K562 (cell line): ENCODE results near the gene TAS2R43. TPM values are rescaled to one million over a fixed set of nuclear protein-coding genes. Genes with fewer than 3 reads are reported as not detected.

Experiments
- ATAC-seq: fragments of 200-7000 bp; cut with Tn5 transposase; 3 replicates; pipeline ENCODE4 v1.9.1; 2020; ENCODE audit warnings: moderate library complexity
- BruUV-seq: library from RNA; stranded (reverse); fragments of 400-500 nt; replicated peaks from 2 replicates; lab custom pipeline; 2021; lab: Mats Ljungman, UMichigan
- CTCF ChIA-PET: fragments of 300-600 bp; formaldehyde crosslinking; extraction: SDS; loops from one replicate; lab custom pipeline; 2021; ENCODE audit warnings: low intra/inter-chr PET ratio; lab: Yijun Ruan, JAX
- POLR2A ChIA-PET: fragments of 300-600, 350-650 bp; sonication (Branson Sonifier 250); formaldehyde crosslinking; extraction: SDS; loops from one replicate; lab custom pipeline; 2021; ENCODE audit warnings: antibody characterized with exemption, inconsistent platforms; lab: Yijun Ruan, JAX
- DNase-seq, 4 experiments: peaks; one replicate each; pipeline versions ENCODE4 v3.0.0 to v3.0.0-alpha.2; 2011 to 2018; ENCODE audit warnings: low spot score in 3 of 4, mixed read lengths in 3 of 4; ENCODE audit errors: extremely low read depth in 1 of 4
- FAIRE-seq: peaks from 2 replicates; lab custom pipeline; 2011; peaks lifted over from hg19 to GRCh38; lab: Jason Lieb, UNC
- H2AFZ ChIP-seq: 2 replicates; pipeline ENCODE4 v1.6.0; 2011; ENCODE audit warnings: low read depth, low read length, control low read depth, inconsistent platforms
- H3K27ac ChIP-seq: fragments of 200-600 bp; 3 replicates; pipeline ENCODE4 v1.8.0; 2011; ENCODE audit warnings: low read depth, mild to moderate bottlenecking, control low read depth, inconsistent platforms, low read length, moderate library complexity, mixed read lengths; ENCODE audit errors: extremely low read depth
- H3K27me3 ChIP-seq, 2 experiments: fragments of 300-600 bp in 1 of 2; 2 replicates in 1 of 2; 3 replicates in 1 of 2; pipeline versions ENCODE4 v1.6.0 to v1.8.0; 2011; ENCODE audit warnings: inconsistent platforms in 2 of 2, low read length in 2 of 2, mild to moderate bottlenecking in 1 of 2, mixed read lengths in 1 of 2, moderate library complexity in 1 of 2; ENCODE audit not compliant: control insufficient read depth in 2 of 2, insufficient read depth in 2 of 2
- H3K36me3 ChIP-seq: fragments of 300-600 bp; 3 replicates; pipeline ENCODE4 v1.8.0; 2011; ENCODE audit warnings: mild to moderate bottlenecking, low read length, inconsistent platforms; ENCODE audit not compliant: control insufficient read depth, insufficient read depth
- H3K4me1 ChIP-seq, 2 experiments: fragments of 200-600 bp in 1 of 2; replicated peaks in 1 of 2; 2 replicates in 1 of 2; 3 replicates in 1 of 2; pipeline versions ENCODE4 v1.5.1 to v1.8.0; 2011; ENCODE audit warnings: inconsistent platforms in 2 of 2, low read length in 2 of 2, mild to moderate bottlenecking in 1 of 2, mixed read lengths in 1 of 2, moderate library complexity in 1 of 2; ENCODE audit not compliant: control insufficient read depth in 2 of 2, insufficient read depth in 2 of 2
- H3K4me2 ChIP-seq: 2 replicates; pipeline ENCODE4 v1.6.1; 2011; ENCODE audit warnings: low read length, control low read depth, inconsistent platforms, mixed read lengths; ENCODE audit not compliant: insufficient read depth
- H3K4me3 ChIP-seq: fragments of 200-600 bp; sonication (generic), shearing (Covaris generic); 2 replicates; pipeline ENCODE4 v1.5.1; 2016; ENCODE audit warnings: control low read depth, inconsistent platforms
- H3K79me2 ChIP-seq: fragments of 200-600 bp; 3 replicates; pipeline ENCODE4 v1.8.0; 2011; ENCODE audit warnings: low read length, inconsistent platforms; ENCODE audit not compliant: control insufficient read depth, insufficient read depth
- H3K9ac ChIP-seq, 2 experiments: 2 replicates each; pipeline versions ENCODE4 v1.6.0 to v1.6.1; 2011; ENCODE audit warnings: low read depth in 2 of 2, low read length in 2 of 2, control low read depth in 1 of 2, inconsistent platforms in 1 of 2, mild to moderate bottlenecking in 1 of 2, mixed read lengths in 1 of 2; ENCODE audit not compliant: insufficient read depth in 1 of 2
- H3K9me1 ChIP-seq: one replicate; pipeline ENCODE4 v1.6.0; 2011; ENCODE audit warnings: inconsistent platforms, mild to moderate bottlenecking, low read length, moderate library complexity; ENCODE audit not compliant: control insufficient read depth, insufficient read depth
- H3K9me3 ChIP-seq: replicated peaks from 2 replicates; pipeline ENCODE4 v1.5.1; 2011; ENCODE audit warnings: low read depth, low read length, inconsistent platforms; ENCODE audit not compliant: control insufficient read depth, insufficient read depth
- H4K20me1 ChIP-seq: replicated peaks from 2 replicates; pipeline ENCODE4 v1.6.1; 2011; ENCODE audit warnings: low read length, inconsistent platforms, mixed read lengths; ENCODE audit not compliant: control insufficient read depth, insufficient read depth
- HOMEZ ChIP-seq: fragments of 250-450 bp; sonication (Bioruptor Pico); IDR thresholded peaks from 2 replicates; pipeline ENCODE4 v1.4.0; 2020; ENCODE audit warnings: mild to moderate bottlenecking, moderate library complexity
- MCM2 ChIP-seq: fragments of 450-650 bp; IDR thresholded peaks from 2 replicates; pipeline ENCODE4 v1.6.1; 2017; ENCODE audit warnings: low read depth, mild to moderate bottlenecking
- MCM3 ChIP-seq: fragments of 450-650 bp; IDR thresholded peaks from 2 replicates; pipeline ENCODE4 v1.6.1; 2016
- MTA1 ChIP-seq: fragments of 450-650 bp; IDR thresholded peaks from 2 replicates; pipeline ENCODE4 v1.6.1; 2017; ENCODE audit warnings: borderline replicate concordance
- NCOA4 ChIP-seq: fragments of 450-650 bp; IDR thresholded peaks from 2 replicates; pipeline ENCODE4 v1.6.1; 2018; ENCODE audit warnings: mild to moderate bottlenecking; ENCODE audit not compliant: partially characterized antibody
- SOX6 ChIP-seq: fragments of 450-650 bp; IDR thresholded peaks from 2 replicates; pipeline ENCODE4 v1.6.1; 2014; ENCODE audit warnings: mild to moderate bottlenecking
- STAT5B ChIP-seq: fragments of 250-450 bp; sonication (Bioruptor Pico); IDR thresholded peaks from 2 replicates; pipeline ENCODE4 v1.8.0; 2021; ENCODE audit warnings: mild to moderate bottlenecking, inconsistent platforms
- ZNF316 ChIP-seq: fragments of 450-650 bp; IDR thresholded peaks from 2 replicates; pipeline ENCODE4 v1.6.1; 2016
- ZNF347 ChIP-seq: fragments of 450-650 bp; formaldehyde crosslinking; IDR thresholded peaks from 2 replicates; pipeline ENCODE4 v1.4.0; 2020; ENCODE audit warnings: low read depth, mild to moderate bottlenecking, moderate library complexity
- ZNF696 ChIP-seq: fragments of 250-450 bp; sonication (Bioruptor Pico); conservative IDR thresholded peaks from 2 replicates; pipeline ENCODE4 v1.4.0; 2020; ENCODE audit warnings: mild to moderate bottlenecking, moderate library complexity
- WGBS: fragments of 100-300 bp; shearing (Covaris generic); methylation state at CpG from one replicate; pipeline ENCODE4 v1.1.6; 2016; ENCODE audit warnings: low coverage, mixed read lengths; ENCODE audit not compliant: insufficient coverage; ENCODE audit errors: missing lambda C conversion rate; 5-methylcytosine and 5-hydroxymethylcytosine counted together
- in situ Hi-C: fragments of 300-500 bp; cut with MboI; formaldehyde crosslinking; loops from 4 replicates; pipeline ENCODE4 v1.15.0; 2018; ENCODE audit warnings: inconsistent platforms, mixed read lengths
- intact Hi-C: fragments of 100-400 bp; cut with micrococcal nuclease; formaldehyde crosslinking; loops from 2 replicates; pipeline ENCODE4 v1.14.2; 2022
- polyA plus RNA-seq, 8 experiments: library from polyadenylated mRNA; depleted of rRNA in 4 of 8; stranded (reverse) in 5 of 8; unstranded in 3 of 8; fragments of >200 nt; fragmentation: Nextera tagmentation in 2 of 8; fragmentation: Illumina TruSeq in 1 of 8; extraction: Ambion mirVana in 2 of 8; extraction: Trizol in 1 of 8; gene quantifications; 2 replicates each; pipeline versions ENCODE4 v1.2.1 to v1.2.3, GENCODE V29; 2011 to 2014; ENCODE audit warnings: inconsistent platforms in 1 of 8, missing spikeins in 1 of 8
- total RNA-seq, 7 experiments: library from RNA; depleted of rRNA in 6 of 7; stranded (reverse); fragments of >200 nt in 6 of 7; fragmentation: Illumina TruSeq in 2 of 7; extraction: Trizol in 2 of 7; gene quantifications; 2 replicates each; pipeline versions ENCODE4 v1.2.1 to v1.2.3, GENCODE V29; 2011 to 2021; ENCODE audit warnings: low replicate concordance in 1 of 7
- TF ChIP-seq, protein P1 (sequence below): fragments of 250-450 bp; sonication (Bioruptor Pico); IDR thresholded peaks from 2 replicates; pipeline ENCODE4 v1.9.0; 2021; ENCODE audit warnings: mild to moderate bottlenecking
- TF ChIP-seq, protein P2 (sequence below): fragments of 250-450 bp; sonication (Bioruptor Pico); IDR thresholded peaks from 2 replicates; pipeline ENCODE4 v1.5.0; 2021; ENCODE audit warnings: mild to moderate bottlenecking, moderate library complexity

Gene TAS2R43
- total and polyA plus RNA-seq, 9 of the 15 experiments (the other 6 are each of a cell fraction or from before 2014, with no cell fraction given) = not detected

GRCh38 chr12:11071414-11071813, 20.7 kb downstream of the TAS2R43 start (continued):
- TF ChIP-seq HOMEZ (CRISPR knock-in tag) (no peak), MTA1 (no peak)

DNA sequence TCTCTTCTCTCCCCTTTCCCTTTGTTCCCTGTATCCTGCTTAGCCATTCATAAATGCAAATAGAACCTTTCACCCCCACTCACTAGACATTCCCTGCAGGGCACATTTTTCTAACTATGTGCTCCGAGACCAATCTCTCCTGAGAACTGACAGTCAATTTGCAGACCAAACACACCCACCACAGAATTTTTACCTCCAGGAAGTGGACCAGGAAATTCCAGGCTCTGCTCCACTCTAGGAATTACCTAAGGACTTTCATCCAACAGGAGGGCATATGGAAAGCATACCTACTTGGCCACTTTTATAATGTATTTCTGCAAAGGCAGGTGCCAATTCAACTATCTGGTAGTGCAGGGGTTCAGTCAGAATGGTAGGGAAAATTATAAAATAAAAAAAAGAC, 21.1 kb downstream of the TAS2R43 start:
- ChIA-PET POLR2A (no interaction called here), CTCF (no interaction called here)
- Histone ChIP-seq H3K4me2 (no peak overlapping the region), H4K20me1 (no peaks in the 10 kb centered on the region), H3K4me1 (no peaks in the 10 kb centered on the region), H3K9me1 (no peaks in the 10 kb centered on the region), H3K9me3 (no peaks in the 10 kb centered on the region), H2AFZ (no peak overlapping the region), H3K9ac (no peak overlapping the region), H3K27ac (no peak overlapping the region), H3K27me3 (no peaks in the 10 kb centered on the region), H3K79me2 (no peaks in the 10 kb centered on the region), H3K36me3 (no peaks in the 10 kb centered on the region), H3K4me3 (no peak overlapping the region)
- no TSS peak for BruUV-seq
- no peak for ATAC-seq
- in situ Hi-C loops (loop anchor here (5.0 kb wide), 1 partner anchor 54 kb away; no protein-coding TSS in a partner anchor), intact Hi-C loops (no loop called here)
- no peak for FAIRE-seq
- DNase-seq = no peak
- no CpG with 5 or more reads among the region's 1 CpG for whole genome bisulfite sequencing
- no peak for TF ChIP-seq MCM2
- TF ChIP-seq ZNF316 = no peak
- no peak for TF ChIP-seq SOX6
- TF ChIP-seq ZNF347 (CRISPR knock-in tag) = no peak
- TF ChIP-seq NCOA4 = no peak
- no peak for TF ChIP-seq MCM3
- no peak for TF ChIP-seq ZNF696 (CRISPR knock-in tag)
- TF ChIP-seq, protein P1, sequence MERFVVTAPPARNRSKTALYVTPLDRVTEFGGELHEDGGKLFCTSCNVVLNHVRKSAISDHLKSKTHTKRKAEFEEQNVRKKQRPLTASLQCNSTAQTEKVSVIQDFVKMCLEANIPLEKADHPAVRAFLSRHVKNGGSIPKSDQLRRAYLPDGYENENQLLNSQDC (CRISPR knock-in tag) = no peak
- no peak for TF ChIP-seq STAT5B (CRISPR knock-in tag)
- TF ChIP-seq, protein P2, sequence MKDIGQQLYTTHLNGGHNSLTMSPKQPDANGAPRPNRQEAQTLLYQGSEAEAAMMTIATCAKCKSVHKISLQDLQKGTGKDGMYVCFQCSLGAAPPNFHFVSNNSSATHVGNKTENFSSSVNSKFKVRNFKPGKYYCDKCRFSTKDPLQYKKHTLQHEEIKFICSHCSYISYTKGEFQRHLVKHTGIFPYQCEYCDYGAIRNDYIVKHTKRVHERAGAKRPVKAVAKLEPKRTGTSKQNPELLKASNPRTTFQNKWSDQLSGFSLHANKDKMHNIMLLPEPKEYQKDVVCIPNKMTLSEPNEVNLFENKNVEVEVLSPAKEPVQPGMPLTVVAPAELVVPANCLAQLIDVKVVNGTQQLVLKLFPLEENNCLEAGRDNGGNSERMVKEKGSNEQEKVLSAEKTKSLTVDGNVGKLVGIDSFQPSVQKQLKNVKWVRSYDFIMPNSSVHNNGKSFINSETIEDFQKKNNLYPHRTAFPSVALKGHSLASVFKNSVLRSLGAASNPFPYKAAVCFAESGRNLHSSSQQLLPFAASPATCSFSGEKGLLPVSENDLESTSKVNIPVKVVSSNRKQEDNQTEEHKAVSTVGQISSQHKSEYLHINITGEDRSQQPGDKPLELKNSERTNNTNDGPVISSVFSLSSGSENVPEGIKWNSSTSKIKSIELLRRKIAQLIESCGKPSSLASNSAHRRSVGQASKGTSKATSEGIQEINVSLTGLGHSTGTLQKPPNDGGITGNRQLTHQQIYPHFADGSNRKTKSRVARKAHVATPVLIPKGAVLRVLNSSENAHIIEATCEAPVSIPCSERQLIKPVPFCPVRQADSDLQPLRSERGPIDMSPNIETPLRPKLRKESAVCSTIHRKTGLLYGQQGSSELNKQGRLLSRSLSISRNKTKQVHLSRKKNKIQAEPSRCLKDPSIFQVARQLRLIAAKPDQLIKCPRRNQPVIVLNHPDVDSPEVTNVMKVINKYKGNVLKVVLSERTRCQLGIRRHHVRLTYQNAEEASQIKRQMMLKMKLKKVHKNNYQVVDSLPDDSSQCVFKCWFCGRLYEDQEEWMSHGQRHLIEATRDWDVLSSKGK (CRISPR knock-in tag) = no peak
